IMR-90 (cell line): ENCODE data around the gene TNIP2. TPM values are rescaled to one million over a fixed set of nuclear protein-coding genes. Genes with fewer than 3 reads are reported as not detected.

Source experiments
- CTCF ChIP-seq: conservative IDR thresholded peaks from 2 replicates; pipeline ENCODE4 v1.5.1; 2012; ENCODE audit warnings: mild to moderate bottlenecking, low read depth, low read length, improper control_type of control experiment
- polyA plus RNA-seq, 3 experiments: library from polyadenylated mRNA; depleted of rRNA; stranded (reverse); fragments of >200 nt; gene quantifications; 2 replicates each; pipeline ENCODE4 v1.2.3, GENCODE V29; 2012; ENCODE audit warnings: low replicate concordance in 1 of 3
- total RNA-seq: library from RNA; depleted of rRNA; stranded (reverse); fragments of >200 nt; gene quantifications from 2 replicates; pipeline ENCODE4 v1.2.3, GENCODE V29; 2012

Gene TNIP2
- total and polyA plus RNA-seq, 2 of the 4 experiments (the other 2 are of a cell fraction): 33.3 to 38.5 TPM

GRCh38 chr4:2794486-2795299 lies 38.6 kb upstream of the TNIP2 start (continued):
- TF ChIP-seq CTCF: no peak
